ENCODE results near the gene RNPEPL1.

The RNPEPL1 gene

GRCh38 chr2:240565333-240566202, 2.7 kb upstream of the RNPEPL1 start:
- peak; percentile 84 to 91 for DNase-seq

GRCh38 chr2:240566203-240567136, 1.8 kb upstream of the RNPEPL1 start:
- peak; percentile 94 to 95 for DNase-seq

- peak; percentile 39 to 42 for DNase-seq
Measured at GRCh38 chr2:240567137-240567871, 980 bp upstream of the RNPEPL1 start.

- peak; percentile 54 to 59 for DNase-seq
Measured at GRCh38 chr2:240568678-240569522, 616 bp downstream of the RNPEPL1 start.

- DNase-seq: no peak
Measured at GRCh38 chr2:240569523-240569997, 1.3 kb downstream of the RNPEPL1 start.

- DNase-seq: no peak
Measured at GRCh38 chr2:240569998-240570530, 1.8 kb downstream of the RNPEPL1 start.

GRCh38 chr2:240570531-240571313, 2.4 kb downstream of the RNPEPL1 start:
- DNase-seq: no peak

- no peak for DNase-seq
Measured at GRCh38 chr2:240571314-240571973, 3.2 kb downstream of the RNPEPL1 start.

GRCh38 chr2:240572141-240573031, 4.1 kb downstream of the RNPEPL1 start:
- no peak for DNase-seq

- no peak for DNase-seq
Measured at GRCh38 chr2:240573071-240573515, 4.8 kb downstream of the RNPEPL1 start.

GRCh38 chr2:240573516-240574385, 5.5 kb downstream of the RNPEPL1 start:
- DNase-seq: no peak

GRCh38 chr2:240574386-240575100, 6.3 kb downstream of the RNPEPL1 start:
- no peak for DNase-seq

- no peak for DNase-seq
Measured at GRCh38 chr2:240575101-240575965, 7.0 kb downstream of the RNPEPL1 start.

- no peak for DNase-seq
Measured at GRCh38 chr2:240576036-240576435, 7.8 kb downstream of the RNPEPL1 start.

GRCh38 chr2:240576436-240577205, 8.3 kb downstream of the RNPEPL1 start:
- DNase-seq: no peak
